ENCODE measurements around the gene HEBP2. TPM values are rescaled to one million over a fixed set of nuclear protein-coding genes. Genes with fewer than 3 reads are reported as not detected.

The HEBP2 gene
- total RNA-seq, 1 donor from 2014 or later: 63.2 TPM

DNA sequence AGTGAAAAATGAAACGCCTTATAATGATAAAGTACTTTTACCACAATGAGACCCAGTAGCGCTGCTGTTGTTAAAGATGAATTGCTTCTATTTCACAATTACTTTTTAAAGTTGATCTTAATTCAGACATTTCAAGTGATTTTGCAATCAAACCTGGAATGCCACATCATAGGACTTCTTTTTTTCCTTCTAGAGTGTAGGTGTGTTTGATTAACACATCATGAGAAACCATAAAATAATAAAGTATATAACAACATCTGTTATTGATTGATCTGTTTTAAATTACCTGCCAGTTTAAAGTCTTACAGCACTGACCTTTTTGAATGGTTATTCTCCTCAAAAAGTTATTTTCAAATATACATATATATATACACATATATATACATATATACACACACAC lies 38.6 kb downstream of the HEBP2 start:
- no peak for DNase-seq (ENCODE audit: low spot score in 2 of 2)
- H3K36me3 ChIP-seq: no peaks in the 10 kb centered on the region
- H3K27me3 ChIP-seq: no peaks in the 10 kb centered on the region
- H3K4me3 ChIP-seq: no peak overlapping the region
- no peak for TF ChIP-seq CTCF (IDR thresholded peaks at IDR 0.05)
- no peak overlapping the region for H3K27ac ChIP-seq
- H3K4me1 ChIP-seq: no peaks in the 10 kb centered on the region
- intact Hi-C loops (cut with DNase I): no loop called here
- H3K9me3 ChIP-seq: no peaks in the 10 kb centered on the region

DNA sequence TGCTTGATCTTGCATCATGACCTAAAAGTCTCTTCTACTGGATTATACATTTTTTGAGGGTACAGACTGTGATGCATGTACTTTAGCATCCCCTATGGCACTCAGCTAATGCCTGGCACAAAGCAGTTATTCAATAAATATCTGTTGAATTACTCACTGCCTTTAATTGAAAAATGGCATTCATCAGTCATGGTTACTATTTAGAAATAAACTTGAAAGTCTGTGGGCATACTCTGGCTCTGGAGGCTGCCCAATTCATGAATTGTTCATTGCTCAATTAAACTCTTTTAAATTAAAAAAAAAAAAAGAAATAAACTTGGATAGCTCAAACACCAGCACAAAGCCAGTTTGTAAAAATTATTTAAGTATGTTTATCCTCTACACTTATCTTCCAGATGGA lies 40.0 kb downstream of the HEBP2 start:
- H3K4me1 ChIP-seq: no peaks in the 10 kb centered on the region
- H3K36me3 ChIP-seq: no peaks in the 10 kb centered on the region
- intact Hi-C loops (cut with DNase I): no loop called here
- H3K4me3 ChIP-seq: no peak overlapping the region
- no peak for DNase-seq (ENCODE audit: low spot score in 2 of 2)
- no peak overlapping the region for H3K27ac ChIP-seq
- no peak for TF ChIP-seq CTCF (IDR thresholded peaks at IDR 0.05)
- no peaks in the 10 kb centered on the region for H3K27me3 ChIP-seq
- H3K9me3 ChIP-seq: no peaks in the 10 kb centered on the region

DNA sequence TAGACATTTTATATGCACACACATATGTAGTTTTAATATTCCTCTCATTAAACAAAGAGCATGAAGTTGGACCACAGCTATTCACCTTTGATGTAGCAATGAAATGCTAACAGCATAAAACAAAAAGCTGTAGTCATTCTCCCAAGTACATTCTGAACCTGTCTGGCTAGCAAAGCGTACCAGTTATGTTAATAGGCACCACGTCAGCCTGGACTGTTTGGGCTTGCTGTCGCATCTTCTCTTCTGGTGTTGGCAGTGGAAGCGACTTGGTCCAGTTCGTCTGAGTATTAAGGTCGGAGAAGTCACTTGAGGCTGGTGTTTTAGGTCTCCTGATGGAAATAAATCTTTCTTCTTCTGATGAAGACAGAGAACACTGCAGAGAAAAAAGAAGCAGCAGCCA lies 42.8 kb downstream of the HEBP2 start:
- intact Hi-C loops (cut with DNase I): no loop called here

GRCh38 chr6:138450445-138450844 lies 46.4 kb downstream of the HEBP2 start:
- intact Hi-C loops (cut with DNase I): no loop called here
- no peak for TF ChIP-seq CTCF (IDR thresholded peaks at IDR 0.05)
- no peak for DNase-seq (ENCODE audit: low spot score in 2 of 2)
- Histone ChIP-seq H3K9me3 (no peaks in the 10 kb centered on the region), H3K27me3 (no peaks in the 10 kb centered on the region), H3K4me3 (no peak overlapping the region), H3K4me1 (no peaks in the 10 kb centered on the region), H3K27ac (no peak overlapping the region), H3K36me3 (no peaks in the 10 kb centered on the region)

More for the DNA sequence above, 42.8 kb downstream of the HEBP2 start:
- Histone ChIP-seq H3K4me1 (no peaks in the 10 kb centered on the region), H3K27me3 (no peaks in the 10 kb centered on the region), H3K9me3 (no peaks in the 10 kb centered on the region), H3K4me3 (no peak overlapping the region), H3K27ac (no peak overlapping the region), H3K36me3 (no peaks in the 10 kb centered on the region)
- TF ChIP-seq CTCF (IDR thresholded peaks at IDR 0.05): no peak
- DNase-seq (ENCODE audit: low spot score in 2 of 2): no peak

DNA sequence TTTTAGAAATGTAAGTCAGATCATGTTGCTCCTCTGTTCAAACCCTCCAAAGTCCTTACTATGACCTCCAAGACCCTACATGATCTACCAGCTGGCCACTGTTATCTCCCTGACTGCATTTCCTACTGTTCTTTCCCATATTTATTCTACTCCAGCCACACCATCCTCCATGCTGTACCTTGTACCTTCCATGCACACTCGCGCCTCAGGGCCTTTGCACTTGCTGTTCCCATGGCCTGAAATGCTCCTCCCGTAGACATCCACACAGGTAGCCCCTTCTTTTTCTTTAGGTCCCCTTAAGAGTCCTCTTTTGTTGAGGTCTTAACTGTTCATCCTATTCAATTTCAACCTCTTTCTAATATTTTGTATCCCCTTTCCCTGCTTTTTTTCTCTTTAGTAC lies 47.0 kb downstream of the HEBP2 start:
- H3K27ac ChIP-seq: no peak overlapping the region
- H3K27me3 ChIP-seq: no peaks in the 10 kb centered on the region
- H3K4me1 ChIP-seq: no peaks in the 10 kb centered on the region
- no peak for TF ChIP-seq CTCF (IDR thresholded peaks at IDR 0.05)
- no peak overlapping the region for H3K4me3 ChIP-seq
- H3K9me3 ChIP-seq: no peaks in the 10 kb centered on the region
- DNase-seq (ENCODE audit: low spot score in 2 of 2): no peak
- intact Hi-C loops (cut with DNase I): no loop called here
- H3K36me3 ChIP-seq: no peaks in the 10 kb centered on the region

DNA sequence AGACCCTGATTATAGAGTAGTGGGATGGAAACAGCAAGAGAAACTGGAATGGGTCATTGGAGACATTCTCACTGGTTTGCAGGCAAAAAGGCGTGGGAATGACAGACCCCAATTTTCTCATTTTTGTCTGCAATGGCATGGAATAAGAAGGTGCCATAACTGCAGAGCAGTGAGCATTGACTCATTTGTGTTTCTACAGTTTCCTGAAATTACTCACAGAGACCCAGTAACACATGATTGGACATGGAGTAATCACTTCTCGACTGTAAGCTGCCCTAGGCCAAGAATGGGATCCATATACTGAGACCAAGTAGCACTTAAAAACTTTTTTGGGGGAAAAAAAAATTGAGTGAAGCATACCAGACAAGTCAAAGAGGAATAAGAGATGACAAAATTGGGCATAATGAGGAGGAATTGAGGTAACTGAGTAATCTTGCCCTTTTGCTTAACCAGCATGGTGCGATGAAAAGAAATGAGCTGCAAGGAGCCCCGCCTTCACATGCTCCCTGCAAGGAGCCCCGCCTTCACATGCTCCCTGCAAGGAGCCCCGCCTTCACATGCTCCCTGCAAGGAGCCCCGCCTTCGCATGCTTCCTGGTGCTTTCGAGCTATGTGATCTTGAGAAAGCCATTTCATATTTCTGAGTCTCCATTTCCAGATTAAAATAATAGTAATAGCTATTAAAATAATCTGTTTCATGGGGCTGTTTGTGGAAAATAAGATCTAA lies 51.1 kb downstream of the HEBP2 start:
- Histone ChIP-seq H3K4me1 (no peaks in the 10 kb centered on the region), H3K4me3 (no peak overlapping the region), H3K36me3 (no peaks in the 10 kb centered on the region), H3K27ac (no peak overlapping the region), H3K27me3 (no peaks in the 10 kb centered on the region), H3K9me3 (no peaks in the 10 kb centered on the region)
- DNase-seq (ENCODE audit: low spot score in 2 of 2): no peak
- intact Hi-C loops (cut with DNase I): no loop called here
- TF ChIP-seq CTCF (IDR thresholded peaks at IDR 0.05): no peak
